HG02610 (cell line): ENCODE data around the gene ANLN.
A peak's percentile ranks its signal among the peaks of the same experiment; 100 is the strongest.
"Not testable (repeated sequence)": the region's sequence is repeated elsewhere in the genome, so short reads cannot be mapped to it uniquely, and the experiment has no call there.

Experiments
- ATAC-seq: cut with Tn5 transposase; IDR thresholded peaks from one replicate; pipeline ENCODE4 v1.9.1; 2021; ENCODE audit warnings: mild to moderate bottlenecking, moderate library complexity; ENCODE audit not compliant: unreplicated experiment

ANLN gene

GRCh38 chr7:36460811-36461429 lies 71.3 kb downstream of the ANLN start:
- ATAC-seq, result no peak

GRCh38 chr7:36462551-36463137 lies 73.0 kb downstream of the ANLN start:
- ATAC-seq, result no peak

GRCh38 chr7:36464271-36464670 lies 74.6 kb downstream of the ANLN start:
- no peak for ATAC-seq

GRCh38 chr7:36466001-36466400 lies 76.3 kb downstream of the ANLN start:
- ATAC-seq, result not testable (repeated sequence)

DNA sequence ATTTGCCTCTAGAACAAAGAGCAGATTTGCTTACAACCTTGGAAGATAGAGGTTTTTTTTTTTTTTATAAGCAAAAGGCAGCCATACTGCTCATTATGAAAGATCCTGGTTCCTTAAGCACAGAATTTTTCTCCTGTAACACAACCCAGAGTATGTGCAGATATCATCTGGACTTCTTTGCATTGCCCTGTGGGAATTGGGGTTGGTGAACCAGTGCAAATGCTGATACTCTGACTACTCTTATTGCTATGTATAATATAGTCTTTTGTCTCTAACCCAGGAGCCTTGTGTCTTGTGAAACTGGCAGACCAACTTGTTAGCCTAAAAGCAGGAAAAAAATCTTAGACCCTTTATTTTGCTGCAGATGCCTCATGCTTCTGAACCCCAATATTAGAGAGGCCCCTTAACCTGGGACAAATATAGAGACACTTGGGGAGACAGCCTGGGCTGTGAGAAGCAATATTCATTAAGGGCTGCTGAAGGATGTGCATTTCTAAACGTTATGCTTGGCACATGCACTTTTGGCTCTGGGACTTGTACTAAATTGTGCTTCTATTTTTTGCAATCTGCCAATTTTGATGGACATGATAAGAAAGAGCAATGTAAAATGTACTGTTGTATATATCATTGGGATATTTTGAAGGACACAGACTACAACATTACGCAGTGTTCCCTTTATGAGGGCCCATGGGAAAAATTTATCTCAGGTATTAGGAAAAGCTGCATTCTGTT lies 78.9 kb downstream of the ANLN start:
- ATAC-seq, result no peak

- no peak for ATAC-seq
Measured at GRCh38 chr7:36469236-36469635, 79.6 kb downstream of the ANLN start.

DNA sequence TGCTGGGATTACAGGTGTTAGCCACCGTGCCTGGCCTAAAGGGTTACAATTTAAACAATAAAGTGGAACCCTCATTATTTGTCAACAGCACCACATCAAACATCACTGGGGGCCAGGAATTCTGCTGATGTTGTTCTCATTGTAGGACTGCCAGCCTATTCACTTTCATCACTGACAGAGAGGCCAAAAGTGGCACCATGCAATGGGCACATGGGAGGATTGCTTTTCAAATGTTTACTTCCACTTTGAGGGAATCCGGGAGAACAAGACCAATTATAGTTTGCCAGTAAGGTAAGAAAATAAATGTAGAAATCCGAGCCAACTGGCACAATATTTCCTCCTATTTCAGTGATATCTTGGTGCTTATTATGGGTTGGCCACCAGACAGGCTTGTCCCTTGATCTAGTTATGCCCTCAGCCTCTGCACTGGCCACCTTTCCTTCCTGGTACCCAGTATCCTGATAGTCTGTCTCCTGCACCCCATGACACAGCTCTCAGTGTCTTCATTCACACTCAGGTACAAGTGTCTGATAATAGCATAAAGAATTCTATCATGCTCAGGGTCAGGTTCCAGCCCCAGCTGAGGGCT lies 82.6 kb downstream of the ANLN start:
- ATAC-seq, result no peak

DNA sequence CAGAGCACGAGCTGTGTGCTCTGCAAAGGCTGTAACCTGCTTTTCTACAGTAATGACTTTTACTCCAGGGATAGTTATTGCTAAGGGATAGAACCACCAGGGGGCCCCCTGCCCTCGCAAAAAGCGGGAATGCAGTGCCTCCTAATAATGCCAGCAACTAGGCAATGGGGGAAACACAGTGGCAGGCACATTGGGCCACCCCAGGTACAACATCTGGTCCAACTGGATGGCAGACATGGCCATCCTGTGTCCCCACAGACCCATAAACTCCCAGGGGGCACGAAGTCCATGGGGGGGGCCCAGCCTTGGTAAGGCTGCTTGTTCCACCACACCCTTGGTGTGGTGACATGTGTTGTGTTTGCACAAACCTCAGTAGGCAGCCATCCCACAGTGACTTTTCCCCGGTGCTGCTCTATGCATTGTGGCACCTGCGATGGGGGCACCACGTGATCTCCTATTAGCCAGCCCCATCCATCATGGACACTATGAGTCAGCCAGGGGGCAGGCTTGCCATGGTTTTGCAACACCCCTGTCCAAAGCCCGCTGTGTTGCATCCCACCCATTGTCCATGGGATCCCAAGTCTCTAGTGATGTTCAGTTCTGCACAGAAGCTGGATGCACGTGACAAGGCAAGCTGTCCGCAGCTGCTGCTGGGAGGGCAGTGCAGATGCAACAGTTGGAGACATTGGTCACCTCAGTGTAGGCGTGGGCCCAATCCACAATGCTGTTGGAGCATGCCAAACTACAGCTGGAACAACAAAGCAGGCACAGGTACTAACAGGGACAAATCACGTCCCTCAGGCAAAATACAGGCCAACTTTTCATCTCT lies 84.0 kb downstream of the ANLN start:
- no peak for ATAC-seq

- no peak for ATAC-seq
Measured at GRCh38 chr7:36474283-36475010, 84.8 kb downstream of the ANLN start.

DNA sequence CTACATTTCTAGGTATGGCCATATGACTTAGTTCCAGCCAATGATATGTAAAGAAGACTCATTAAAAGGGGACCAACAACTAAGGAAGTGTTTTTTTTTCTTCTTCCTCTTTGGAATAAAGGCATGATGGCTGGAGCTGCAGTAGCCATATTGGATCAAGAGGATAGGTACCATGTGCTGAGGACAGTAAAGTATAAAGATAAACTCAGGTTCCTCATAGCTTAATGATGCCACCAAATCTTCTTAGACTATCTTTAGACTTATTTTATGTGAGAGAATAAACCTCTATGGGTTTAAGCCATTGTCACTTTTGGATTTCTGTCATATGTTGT lies 85.3 kb downstream of the ANLN start:
- no peak for ATAC-seq

- no peak for ATAC-seq
Measured at GRCh38 chr7:36475381-36475780, 85.7 kb downstream of the ANLN start.

DNA sequence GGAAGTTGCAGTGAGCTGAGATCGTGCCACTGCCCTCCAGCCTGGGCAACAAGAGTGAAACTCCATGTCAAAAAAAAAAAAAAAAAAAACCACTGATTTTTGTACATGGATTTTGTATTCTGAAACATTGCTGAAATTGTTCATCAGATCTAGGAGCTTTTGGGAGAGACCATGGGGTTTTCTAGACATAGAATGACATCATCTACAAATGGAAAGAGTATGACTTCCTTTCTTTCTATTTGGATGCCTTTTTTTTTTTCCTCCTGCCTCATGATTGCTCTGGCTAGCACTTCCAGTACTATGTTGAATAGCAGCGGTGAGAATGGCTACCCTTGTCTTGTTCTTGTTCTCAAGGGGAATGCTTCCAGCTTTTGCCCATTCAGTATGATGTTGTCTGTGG lies 89.1 kb downstream of the ANLN start:
- ATAC-seq, result no peak

GRCh38 chr7:36483853-36484252 lies 94.2 kb downstream of the ANLN start:
- not testable (repeated sequence) for ATAC-seq

- no peak for ATAC-seq
Measured at GRCh38 chr7:36484265-36484664, 94.6 kb downstream of the ANLN start.

DNA sequence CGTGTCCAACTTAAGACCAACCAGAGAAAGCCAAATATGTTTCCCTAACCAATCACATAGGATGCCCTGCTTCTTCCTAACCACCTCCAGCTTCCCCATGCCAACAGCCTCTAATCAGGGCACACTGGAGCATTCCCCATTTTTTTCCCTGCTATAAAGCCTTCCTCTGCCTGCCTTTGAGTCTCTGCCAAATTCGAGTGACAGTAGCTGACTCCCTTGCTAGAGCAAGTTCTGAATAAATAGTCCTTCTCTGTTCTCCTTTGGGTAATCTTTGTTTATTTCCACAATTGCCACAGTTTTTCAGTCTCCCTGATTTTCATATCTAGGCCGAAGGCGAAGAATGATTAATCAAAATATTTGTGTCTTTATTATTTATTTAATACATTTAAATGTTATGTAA lies 96.7 kb downstream of the ANLN start:
- no peak for ATAC-seq

DNA sequence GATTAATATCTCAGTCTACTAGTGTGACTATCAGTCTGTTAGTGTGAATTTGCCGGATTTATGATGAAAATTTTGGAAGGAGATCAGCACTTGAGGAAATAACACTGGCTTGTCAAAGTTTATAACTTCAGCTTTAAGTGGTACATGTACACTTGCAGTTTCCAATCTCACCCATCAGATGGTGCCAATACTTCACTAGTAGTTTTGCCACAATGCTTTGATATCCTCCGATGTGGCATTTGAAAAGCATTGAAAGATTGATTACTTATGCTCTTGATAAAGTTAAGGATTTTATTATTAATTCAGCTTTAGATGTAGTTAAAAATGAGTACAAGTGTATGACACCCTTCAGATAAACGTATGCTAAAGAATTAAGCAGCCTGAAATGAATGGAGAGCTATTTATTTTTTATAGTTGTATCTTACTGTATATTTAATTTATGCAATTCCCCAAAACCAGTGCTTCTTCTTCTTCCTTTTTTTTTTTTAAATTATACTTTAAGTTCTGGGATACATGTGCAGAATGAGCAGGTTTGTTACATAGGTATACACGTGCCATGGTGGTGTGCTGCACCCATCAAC lies 98.2 kb downstream of the ANLN start:
- peak; percentile 40 for ATAC-seq

DNA sequence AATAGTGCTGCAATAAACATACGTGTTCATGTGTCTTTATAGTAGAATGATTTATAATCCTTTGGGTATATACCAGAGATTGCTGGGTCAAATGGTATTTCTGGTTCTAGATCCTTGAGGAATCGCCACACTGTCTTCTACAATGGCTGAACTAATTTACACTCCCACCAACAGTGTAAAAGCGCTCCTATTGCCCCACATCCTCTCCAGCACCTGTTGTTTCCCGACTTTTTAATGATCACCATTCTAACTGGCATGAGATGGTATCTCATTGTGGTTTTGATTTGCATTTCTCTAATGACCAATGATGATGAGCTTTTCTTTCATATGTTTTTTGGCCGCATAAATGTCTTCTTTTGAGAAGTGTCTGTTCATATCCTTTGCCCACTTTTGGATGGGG lies 99.0 kb downstream of the ANLN start:
- ATAC-seq, result not testable (repeated sequence)

DNA sequence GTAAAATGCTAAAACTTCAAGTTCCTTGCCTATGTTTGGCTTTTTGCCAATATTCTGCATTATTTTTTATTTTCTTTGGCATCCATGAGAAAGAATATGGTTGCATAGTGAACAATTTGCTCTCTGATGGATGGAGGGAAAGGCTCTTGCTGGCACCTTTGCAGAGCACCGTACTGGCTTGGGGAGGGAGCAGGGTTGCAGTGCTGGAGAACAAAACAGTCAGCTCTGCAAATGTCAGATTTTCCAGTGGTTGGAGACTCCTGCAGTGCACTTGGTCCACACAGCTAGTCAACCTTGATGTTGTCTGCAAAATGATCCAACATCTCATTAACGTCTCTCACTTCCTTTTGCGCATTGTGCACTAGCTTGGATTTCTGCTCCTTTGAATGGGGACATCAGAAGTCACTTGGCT lies 100.8 kb downstream of the ANLN start:
- no peak for ATAC-seq

DNA sequence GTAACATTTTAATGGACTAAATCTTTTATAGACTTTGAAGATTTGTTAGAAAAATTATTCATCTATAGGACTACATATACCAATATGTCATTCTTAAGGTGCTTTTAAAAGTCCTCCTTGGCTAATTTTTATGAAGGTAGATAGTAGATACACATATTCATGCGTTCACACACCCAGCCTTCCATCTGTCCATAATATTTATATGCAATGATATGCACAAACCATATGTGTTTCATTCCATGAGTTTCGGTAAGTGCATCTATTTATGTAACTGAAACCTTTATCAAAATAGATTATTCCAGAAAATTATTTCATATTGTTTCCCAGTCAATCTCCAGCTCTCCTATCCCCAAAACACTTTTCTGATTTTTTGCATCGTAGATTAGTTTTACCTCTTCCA lies 101.7 kb downstream of the ANLN start:
- ATAC-seq, result no peak

- no peak for ATAC-seq
Measured at GRCh38 chr7:36496576-36496975, 106.9 kb downstream of the ANLN start.
